Measurements from ENCODE around the gene C8A.

Gene C8A

DNA sequence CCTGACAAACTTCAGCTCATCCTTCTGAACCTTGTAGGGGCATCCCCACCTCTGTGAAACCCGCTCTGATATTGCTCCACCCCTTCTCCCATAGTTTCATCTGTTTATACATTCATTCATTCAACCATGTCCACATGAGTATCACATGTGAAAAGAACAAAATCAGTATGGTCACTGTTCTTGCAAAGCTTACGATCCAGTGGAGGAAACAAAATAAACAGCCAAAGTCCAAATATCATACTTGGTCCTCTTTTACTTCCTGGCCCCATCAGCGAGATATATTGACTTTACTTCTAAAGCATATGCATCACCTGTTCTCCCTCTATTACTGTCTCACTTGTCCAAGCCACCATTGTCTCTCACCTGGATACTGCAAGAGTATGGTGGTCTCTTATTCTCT is 35.6 kb downstream of the C8A start:
- no peak for DNase-seq (ENCODE audit: low read depth, low spot score)

DNA sequence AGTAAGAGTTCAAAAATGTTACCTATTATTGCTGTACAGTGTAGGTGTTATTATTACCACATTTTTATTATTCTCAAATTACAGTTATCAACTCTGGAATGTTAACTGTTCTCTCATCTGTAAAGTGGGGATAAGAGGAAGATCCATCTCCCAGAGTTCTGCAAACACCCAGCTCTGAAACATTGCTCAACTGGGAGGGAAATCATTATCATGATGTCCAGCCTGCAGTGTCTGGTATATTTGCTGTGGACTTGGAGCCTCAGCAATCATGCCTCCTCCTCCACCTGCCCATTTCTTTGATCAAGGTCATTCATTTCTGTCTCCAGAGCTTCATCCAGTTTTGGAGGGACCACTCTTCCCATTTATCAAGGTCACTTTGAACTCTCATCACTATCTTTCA is 39.4 kb downstream of the C8A start:
- DNase-seq (ENCODE audit: low read depth, low spot score) = no peak

DNA sequence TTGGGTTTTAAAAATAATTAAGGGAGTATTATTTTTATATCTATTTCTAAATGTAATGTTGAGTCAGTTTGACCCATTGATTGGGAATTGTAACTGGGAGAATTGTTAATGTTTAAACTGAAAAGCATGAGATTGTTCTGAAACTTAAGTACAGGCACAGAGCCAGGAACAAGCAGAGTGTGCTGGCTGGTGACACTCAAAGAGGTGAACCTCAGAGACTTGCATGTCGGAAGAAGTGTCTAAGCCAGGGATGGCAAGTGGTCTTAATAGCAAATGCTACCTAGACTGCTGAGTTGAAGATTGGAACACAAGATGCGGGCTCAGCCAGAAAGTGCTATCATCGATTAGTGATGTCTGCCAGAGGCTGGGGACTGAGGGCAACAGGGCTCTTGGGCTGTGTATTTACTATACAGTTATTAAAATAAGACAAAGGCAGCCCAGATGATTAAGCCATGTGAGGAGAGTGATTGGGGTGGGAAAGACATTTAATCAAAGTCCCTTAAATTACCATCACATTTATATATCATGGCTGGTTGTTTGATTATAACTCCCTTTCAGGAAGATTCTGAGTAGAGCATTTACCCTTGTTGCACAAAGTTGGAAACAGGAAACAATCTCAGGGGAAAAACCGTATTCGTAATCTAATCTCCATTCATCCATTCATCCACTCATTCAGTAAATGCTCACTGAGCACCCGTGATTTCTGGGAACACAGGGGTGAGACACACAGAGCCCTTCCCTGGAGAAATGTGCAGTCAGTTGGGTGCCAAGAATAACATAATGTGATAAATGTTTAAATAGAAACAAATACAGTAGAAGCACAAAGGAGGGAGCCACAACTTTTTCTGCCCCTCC is 42.8 kb downstream of the C8A start:
- no peak for DNase-seq (ENCODE audit: low read depth, low spot score)

DNA sequence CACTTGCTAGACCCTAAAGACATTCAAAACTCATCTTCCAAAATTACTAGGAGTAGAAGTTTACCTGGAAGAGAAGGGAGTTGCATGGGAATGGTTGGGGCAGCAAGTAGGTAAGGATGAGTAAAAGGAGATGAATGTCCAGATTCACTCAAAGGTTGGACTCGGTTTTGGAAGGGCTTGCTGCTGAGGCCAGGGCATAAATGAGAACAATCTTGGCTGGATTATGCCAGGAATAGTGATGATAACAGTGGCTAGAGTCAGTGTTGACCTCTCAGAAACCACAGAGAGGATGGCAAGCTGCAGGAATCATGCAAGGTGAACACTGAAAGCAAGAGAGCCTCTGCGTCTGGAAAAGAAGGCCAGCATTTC is 43.4 kb downstream of the C8A start:
- DNase-seq (ENCODE audit: low read depth, low spot score) = no peak

DNA sequence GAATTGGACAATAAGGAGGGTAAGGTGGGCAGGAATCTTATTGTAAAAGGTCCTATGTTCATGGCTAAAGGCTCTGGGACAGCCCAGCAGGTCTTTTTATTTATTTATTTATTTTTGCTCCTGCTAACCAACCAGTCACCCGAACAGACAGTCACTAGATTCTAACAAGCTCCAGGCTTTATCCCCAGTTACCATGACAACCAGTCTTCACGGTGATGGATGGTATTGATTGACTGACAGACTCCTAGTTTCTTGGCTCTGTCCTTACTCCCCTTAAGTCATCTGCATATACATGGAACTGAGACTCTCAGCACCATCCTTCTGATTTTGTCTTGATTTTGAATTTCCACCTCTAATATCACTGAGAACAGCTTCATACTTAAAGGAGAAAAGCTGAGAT is 44.3 kb downstream of the C8A start:
- DNase-seq (ENCODE audit: low read depth, low spot score) = no peak

DNA sequence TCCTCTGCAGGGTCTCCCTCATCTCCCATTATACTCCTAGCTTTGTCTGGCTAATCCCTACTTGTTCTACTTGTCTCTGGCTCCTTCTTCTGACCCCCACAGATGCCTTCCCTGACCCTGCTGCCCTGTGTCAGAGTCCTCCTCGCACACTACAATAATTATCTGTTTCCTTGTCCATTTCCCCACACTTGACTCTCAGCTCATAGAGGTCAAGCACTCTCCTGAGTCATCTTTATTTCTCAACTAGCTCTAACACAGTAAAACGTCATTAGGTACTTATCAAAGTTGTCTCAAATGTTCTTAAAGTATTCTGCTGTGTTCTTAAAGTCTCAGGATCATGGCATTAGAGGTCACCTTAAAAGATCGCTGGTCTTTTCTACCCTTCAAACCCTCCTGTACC is 47.1 kb downstream of the C8A start:
- no peak for DNase-seq (ENCODE audit: low read depth, low spot score)

DNA sequence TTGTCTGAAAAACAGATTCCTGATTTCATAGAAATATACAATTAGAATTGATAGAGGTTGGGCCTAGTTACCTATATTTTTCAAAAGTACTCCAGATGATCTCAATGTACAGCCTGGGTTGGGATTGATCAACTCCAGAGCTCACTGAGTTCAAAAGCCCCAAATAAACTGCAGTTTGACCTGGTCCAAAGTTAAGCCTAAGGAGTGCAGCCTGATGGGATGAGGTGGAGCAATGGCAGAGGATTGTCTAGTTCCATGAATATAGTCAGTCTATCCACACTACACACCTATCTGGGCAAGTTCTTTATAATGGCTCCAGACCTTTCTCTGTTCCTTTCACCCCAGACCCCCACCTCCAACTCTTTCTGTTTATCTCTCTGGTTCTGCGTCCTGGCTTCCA is 49.2 kb downstream of the C8A start:
- no peak for DNase-seq (ENCODE audit: low read depth, low spot score)

DNA sequence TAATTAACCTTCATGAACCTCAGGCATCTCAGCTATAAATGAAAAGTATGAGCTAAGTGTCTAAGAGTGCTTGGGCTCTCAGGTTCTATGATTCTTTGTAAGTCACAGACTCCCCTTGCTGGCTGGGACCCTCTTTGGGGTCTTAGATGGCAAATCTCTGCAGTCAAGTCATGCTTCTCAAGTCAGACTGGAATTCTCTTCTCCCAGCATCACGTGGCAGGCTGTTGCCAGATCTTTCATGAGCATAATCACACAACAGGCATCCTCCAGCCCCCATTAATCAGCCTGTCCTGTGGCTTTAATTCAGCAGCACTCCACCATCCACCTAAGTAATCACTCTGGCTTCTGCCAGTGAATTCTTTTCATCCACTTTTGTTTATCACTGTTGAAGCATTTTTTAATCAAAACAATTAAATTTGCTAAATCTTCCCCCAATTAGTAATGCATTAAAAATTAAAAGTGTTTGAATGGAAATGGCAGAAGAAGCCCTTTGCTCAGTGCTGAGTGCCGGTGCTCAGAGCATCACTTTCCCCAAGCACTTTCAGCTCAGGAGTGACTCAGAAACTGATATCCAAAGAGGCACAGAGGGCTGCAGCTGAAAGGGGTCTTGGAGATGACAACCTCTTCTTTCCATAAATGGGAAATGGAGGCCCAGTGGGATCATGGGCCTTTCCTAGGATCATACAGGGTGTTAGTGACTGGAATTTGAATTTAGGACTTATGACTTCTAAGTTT is 50.2 kb downstream of the C8A start:
- no peak for DNase-seq (ENCODE audit: low read depth, low spot score)

DNA sequence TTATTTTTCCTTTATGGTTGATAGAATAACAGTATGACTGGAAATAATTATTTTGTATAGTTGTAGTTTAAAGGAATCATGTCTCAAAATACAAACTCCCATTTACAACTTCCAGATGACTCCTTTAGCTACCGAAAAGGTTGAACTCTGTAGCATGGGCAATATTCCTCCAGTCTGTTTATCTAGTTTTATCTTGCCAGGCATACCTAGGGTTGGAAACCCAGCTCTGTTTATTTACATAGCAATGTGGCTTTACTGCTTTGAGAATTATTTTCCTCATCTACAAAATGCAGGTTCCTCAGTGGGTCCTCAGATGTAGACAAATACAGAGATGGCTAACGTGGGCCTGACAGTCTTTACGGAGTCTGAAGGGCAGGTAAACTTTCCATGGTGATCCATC is 51.1 kb downstream of the C8A start:
- no peak for DNase-seq (ENCODE audit: low read depth, low spot score)

DNA sequence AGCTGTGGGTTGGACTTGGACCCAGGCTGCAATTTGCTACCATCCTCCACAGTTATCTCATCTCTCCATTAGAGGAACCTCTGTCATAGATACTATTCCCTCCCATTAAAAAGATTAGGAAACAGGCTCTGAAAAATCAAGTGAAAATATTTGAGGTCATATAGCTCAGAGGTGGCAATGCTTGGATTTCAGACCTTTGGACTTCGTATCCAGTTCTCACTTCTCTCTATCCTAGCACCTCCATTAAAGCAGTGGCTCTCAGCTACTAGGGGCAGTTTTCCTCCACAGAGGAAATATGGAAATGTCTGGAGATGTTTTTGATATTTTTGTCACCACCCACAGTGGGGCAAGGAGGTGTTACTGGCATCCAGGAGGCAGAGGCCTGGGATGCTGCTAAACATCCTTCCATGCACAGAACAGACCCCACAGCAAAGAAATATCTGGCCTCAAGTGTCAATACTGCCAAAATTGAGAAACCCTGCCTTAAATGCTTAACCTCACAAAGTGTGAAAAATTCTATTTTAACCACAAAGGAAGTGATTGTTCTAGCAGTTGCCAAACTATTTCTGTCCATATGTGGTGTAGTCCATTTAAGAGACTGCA is 54.1 kb downstream of the C8A start:
- DNase-seq (ENCODE audit: low read depth, low spot score) = no peak

DNA sequence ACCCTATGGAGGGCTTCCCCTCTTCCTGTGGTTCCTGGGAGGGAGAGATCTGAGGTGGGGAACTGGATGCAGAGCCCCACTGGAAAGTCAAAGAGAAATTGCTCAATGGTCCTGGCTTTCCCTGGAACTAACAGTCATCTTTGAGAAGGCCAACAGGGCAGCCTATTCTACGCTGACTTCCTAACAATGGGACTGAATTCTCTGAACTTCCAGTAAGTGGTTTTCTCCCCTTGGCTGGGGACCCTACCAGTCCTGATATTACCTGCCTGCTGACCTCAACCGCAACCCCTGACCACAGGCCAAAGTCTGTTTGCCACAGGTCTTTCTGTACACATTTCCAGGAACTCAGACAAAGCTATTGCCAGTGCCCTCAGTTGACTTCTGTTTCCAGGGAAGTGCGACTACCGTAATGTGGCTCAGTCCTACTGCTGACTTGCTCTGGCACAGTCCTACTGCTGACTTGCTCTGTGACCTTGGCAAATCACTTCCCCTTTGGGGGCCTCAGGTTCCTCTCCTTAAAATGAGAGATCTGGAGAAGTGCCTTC is 55.9 kb downstream of the C8A start:
- DNase-seq (ENCODE audit: low read depth, low spot score) = no peak

DNA sequence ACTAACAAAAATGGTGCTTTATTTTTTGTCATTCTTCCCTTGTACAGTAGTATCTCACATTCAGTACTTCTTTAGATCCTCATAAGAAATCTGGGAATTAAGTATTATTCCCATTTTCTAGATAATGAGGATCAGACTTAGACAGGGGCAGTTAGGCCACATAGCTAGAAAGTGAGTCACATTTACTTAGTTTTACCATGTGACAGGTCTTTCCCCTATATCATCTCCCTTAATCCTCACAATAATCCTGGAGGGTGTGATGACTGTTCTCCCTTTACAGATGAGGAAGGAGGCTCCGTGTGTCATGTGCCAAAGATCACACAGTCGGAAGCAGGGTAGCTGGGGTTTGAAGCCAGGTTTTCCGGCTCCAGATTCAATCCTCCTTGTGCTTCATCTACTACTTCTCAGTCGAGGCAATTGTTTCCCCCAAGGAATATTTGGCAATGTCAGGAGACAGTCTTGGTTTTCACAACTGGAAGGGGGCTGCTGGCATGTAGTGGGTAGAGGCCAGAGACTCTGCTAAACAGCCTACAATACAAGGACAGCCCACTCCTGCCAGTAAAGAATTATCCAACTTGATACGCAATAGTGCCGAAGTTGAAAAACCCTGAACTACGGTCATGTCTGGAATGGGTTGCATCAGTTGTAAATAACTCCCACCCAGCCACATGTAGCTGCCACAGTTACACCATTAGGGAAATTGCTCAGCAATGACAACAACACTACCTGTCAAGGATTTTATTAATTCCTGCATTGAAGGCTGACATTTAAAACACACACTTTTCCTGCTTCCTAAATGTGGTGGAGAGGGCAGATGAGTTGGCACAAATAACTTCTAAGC is 56.7 kb downstream of the C8A start:
- DNase-seq (ENCODE audit: low read depth, low spot score) = peak; percentile 29

DNA sequence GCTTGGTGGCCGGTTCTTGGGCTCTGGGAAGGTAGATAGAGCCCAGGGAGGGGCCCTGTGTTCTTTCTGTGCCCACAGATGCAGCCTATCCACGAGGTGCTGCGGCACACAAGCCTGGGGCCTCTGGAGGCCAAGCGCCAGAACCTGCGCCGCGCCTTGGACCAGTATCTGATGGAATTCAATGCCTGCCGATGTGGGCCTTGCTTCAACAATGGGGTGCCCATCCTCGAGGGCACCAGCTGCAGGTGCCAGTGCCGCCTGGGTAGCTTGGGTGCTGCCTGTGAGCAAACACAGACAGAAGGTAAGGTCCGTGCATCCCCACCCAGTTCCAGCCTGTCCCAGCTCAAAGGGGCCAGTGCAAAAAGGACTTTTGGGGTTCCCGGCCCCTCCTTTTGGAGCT is 57.7 kb downstream of the C8A start:
- no peak for DNase-seq (ENCODE audit: low read depth, low spot score)

DNA sequence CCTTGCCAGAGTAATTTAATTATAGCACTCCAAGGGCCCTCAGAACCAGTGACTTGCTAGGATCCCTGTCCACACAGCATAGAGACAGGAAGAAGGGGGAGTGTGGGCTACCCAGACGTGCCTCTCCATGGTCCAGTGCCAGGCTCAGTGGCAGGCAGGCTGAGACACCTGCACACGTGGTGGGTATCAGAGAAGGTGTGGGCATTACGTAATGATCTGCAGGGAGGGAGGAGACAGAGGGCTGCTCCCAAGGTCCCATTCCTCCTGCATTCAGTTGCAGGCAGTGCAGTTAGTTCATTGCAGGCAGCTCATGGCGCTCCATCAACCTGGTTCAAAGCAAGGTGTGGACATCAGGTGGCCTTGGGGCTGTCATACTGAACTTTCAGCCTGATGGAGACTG is 61.4 kb downstream of the C8A start:
- no peak for DNase-seq (ENCODE audit: low read depth, low spot score)

DNA sequence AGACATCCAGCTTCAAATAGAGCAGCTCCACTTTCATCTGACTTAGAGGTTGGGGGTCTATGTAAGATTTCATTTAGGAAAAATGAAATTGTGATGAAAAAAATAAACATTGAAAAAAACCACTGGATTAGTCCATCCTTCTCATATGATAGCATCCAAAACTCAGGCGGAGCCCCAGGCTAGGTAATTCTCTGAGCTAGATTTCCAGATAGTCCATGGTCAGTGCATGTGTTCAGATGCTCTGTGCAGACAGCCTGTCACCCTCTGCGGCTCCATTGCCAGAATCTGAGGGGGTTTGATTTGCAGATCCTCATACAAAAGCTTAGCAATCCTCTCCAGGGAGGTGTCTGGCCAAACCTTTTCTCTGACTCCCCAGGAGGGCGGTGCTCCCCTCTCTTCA is 62.0 kb downstream of the C8A start:
- no peak for DNase-seq (ENCODE audit: low read depth, low spot score)

DNA sequence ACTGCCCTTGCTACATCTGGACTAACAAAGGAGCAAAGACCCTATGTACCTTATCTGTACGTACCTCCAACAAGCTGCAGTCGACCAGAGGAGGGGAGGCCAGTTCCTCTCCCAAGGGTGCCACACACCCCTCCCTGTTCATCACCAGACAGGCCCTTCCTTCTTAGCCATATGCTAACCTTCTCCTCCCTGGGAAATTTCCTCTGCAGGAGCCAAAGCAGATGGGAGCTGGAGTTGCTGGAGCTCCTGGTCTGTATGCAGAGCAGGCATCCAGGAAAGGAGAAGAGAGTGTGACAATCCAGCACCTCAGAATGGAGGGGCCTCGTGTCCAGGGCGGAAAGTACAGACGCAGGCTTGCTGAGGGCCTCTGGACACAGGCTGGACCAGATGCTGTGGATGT is 62.8 kb downstream of the C8A start:
- DNase-seq (ENCODE audit: low read depth, low spot score) = no peak

DNA sequence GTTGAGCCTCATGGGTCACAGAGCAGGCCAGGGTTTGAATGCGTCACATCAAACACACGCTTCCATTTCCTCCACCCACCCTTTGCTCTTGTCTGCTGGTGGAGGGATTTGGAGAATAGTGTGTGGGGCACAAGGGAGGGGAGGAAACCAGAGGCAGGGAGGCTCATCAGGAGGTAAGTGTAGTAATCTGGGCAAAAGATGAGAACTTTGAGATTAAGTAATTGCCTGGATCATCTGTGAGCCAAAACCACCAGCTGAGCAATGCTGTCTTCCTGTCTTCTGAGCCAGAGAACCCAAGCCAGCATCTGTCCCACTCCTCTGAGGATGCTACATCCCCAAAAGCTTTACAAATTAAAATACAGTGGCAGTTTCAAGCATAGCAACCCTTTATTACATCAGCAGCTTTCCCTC is 66.0 kb downstream of the C8A start:
- DNase-seq (ENCODE audit: low read depth, low spot score) = no peak

DNA sequence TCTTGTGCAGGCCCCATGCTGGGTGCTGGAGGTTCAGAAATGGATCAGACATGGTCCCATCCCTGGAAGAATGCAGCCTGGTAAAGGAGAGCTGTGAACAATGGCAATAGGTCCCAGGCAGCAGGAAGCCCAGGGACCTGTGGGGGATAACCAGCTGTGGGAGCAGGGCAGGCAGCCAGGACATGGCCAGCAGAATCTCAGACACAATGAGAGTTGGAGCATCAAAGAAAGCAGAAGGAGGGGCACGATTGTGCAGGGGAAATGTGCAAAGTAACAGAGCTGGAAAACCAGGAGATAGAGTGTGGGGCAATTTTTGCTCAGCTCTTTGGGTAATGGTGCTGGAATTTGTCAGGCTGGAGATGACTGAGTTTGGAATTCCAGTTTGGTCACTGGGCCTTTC is 66.9 kb downstream of the C8A start:
- DNase-seq (ENCODE audit: low read depth, low spot score) = no peak

DNA sequence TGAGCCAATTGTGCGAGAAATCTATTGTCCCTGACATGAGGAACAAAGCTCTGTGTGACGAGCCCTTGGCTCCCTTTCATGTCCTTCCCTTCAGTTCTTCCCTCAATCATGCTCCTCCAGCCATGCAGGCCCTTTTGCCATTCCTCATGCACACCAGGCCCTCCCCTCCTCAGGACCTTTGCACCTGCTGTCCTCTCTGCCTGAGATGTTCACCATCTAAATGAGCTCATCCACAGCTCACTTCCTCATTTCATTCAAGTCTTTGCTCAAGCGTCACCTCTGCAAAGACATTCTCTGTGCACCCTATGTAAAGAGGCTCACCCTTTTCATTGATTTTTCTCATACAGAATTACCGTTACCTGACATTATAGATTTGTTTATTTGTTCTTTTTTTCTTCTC is 67.5 kb downstream of the C8A start:
- DNase-seq (ENCODE audit: low read depth, low spot score) = no peak

DNA sequence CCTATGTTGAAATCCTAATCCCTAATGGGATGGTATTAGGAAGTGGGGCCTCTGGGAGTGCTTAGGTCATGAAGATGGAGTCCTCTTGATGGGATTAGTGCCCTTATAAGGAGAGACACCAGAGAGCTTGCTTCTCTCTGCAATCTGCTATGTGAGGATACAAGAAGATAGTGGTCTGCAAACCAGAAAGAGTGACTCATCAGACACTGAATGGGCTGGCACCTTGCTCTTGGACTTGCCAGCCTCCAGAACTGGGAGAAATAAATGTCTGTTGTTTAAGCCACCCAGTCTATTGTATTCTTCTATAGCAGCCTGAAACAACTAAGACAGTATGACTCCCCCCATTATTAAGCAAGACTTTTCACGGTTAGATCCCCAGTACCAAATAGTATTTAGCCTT is 67.9 kb downstream of the C8A start:
- DNase-seq (ENCODE audit: low read depth, low spot score) = no peak

DNA sequence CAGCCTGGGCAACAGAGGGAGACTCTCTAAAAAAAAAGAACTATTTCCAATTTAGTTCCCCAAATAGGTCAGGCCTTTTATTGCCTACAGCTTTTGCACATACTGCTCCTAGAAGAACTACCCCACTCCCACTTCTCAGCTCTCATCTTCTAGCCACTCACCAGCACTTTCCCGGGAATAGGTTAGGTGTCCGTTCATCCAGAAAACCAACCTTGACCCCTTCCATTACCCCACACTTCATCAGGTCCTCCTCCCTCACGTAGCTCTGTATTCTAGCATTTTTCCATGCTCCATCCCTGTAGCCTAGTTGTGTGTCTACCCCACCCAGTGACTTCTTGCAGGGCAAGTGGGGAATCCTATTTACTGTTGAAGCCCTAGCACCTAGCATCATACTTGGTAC is 68.6 kb downstream of the C8A start:
- DNase-seq (ENCODE audit: low read depth, low spot score) = no peak

DNA sequence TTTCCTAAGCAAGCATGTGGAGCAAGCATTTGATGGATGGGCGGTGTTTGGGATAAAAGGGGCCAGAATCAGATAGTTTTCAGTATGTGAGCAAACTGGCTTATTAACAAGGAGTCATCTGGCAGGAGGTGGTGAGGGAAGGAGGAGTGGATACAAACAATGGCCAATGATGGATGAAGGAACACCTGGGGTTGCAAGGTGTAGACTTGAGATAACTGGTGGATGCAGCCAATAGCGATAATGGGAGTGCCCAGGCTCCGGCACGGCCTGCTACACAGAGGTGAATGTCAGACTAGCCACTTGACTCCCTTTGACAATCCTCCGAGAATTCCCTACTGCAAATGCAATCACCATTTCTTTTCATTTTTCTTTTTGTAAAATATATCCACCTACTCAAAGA is 69.5 kb downstream of the C8A start:
- no peak for DNase-seq (ENCODE audit: low read depth, low spot score)
